Measurements from ENCODE around the gene SLX9. TPM values are rescaled to one million over a fixed set of nuclear protein-coding genes. Genes with fewer than 3 reads are reported as not detected.
"Not testable (repeated sequence)": the region's sequence is repeated elsewhere in the genome, so short reads cannot be mapped to it uniquely, and the experiment has no call there.

SLX9 gene
- total and polyA plus RNA-seq, 8 donors = 10.5 to 21.7 (median 13.6) TPM

DNA sequence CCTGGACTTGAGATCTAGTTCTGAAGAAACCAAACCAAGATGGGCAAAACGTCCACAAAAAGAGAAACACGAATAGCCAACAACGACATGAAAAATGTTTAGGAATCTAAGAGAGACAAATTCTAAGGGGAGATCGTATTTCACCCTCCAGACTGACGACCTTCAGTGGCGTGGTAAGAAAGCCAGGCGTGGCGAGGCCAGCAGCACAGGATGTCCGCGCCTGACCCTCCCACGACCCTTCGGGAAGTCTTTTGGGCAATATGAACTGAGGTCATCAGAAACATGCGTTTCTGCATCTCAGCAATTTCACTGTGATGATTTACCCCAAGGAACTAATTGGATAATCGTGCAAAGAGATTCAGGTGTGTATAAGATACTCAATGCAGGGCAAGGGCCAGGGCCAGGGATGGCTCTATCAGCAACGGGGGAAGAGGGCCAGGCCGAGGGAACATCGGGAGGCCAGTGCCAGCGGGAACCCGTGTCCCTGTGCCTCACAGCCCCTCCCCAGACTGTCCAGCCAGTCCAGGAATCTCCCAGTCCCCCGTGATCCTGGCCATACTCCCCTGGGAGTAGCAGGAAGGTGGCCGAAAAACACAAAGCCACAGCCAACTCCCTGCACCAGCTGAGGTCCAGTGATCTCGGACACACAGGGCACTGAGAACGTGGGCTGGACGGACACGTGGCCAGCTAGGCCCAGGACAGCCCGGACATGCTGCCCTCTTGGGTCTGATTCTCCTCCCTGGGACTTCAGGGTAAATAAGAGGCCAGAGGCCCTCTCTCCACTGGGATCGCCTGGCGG is 81.0 kb downstream of the SLX9 start:
- intact Hi-C loops (cut with DNase I) = no loop called here
- no peaks in the 10 kb centered on the region for H3K4me1 ChIP-seq
- H3K27me3 ChIP-seq = no peaks in the 10 kb centered on the region
- no peak overlapping the region for H3K4me3 ChIP-seq
- no peak overlapping the region for H3K27ac ChIP-seq
- H3K9me3 ChIP-seq = no peaks in the 10 kb centered on the region
- WGBS, 2 donors = 63 to 72% methylated on average over 28 of the region's 28 CpGs
- no peaks in the 10 kb centered on the region for H3K36me3 ChIP-seq
- TF ChIP-seq, protein P1, sequence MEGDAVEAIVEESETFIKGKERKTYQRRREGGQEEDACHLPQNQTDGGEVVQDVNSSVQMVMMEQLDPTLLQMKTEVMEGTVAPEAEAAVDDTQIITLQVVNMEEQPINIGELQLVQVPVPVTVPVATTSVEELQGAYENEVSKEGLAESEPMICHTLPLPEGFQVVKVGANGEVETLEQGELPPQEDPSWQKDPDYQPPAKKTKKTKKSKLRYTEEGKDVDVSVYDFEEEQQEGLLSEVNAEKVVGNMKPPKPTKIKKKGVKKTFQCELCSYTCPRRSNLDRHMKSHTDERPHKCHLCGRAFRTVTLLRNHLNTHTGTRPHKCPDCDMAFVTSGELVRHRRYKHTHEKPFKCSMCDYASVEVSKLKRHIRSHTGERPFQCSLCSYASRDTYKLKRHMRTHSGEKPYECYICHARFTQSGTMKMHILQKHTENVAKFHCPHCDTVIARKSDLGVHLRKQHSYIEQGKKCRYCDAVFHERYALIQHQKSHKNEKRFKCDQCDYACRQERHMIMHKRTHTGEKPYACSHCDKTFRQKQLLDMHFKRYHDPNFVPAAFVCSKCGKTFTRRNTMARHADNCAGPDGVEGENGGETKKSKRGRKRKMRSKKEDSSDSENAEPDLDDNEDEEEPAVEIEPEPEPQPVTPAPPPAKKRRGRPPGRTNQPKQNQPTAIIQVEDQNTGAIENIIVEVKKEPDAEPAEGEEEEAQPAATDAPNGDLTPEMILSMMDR (IDR thresholded peaks at IDR 0.05) = no peak
- DNase-seq = peak in 2 of 6 donors; percentile 10 to 30
- FAIRE-seq = no peak
- no peak for ATAC-seq

DNA sequence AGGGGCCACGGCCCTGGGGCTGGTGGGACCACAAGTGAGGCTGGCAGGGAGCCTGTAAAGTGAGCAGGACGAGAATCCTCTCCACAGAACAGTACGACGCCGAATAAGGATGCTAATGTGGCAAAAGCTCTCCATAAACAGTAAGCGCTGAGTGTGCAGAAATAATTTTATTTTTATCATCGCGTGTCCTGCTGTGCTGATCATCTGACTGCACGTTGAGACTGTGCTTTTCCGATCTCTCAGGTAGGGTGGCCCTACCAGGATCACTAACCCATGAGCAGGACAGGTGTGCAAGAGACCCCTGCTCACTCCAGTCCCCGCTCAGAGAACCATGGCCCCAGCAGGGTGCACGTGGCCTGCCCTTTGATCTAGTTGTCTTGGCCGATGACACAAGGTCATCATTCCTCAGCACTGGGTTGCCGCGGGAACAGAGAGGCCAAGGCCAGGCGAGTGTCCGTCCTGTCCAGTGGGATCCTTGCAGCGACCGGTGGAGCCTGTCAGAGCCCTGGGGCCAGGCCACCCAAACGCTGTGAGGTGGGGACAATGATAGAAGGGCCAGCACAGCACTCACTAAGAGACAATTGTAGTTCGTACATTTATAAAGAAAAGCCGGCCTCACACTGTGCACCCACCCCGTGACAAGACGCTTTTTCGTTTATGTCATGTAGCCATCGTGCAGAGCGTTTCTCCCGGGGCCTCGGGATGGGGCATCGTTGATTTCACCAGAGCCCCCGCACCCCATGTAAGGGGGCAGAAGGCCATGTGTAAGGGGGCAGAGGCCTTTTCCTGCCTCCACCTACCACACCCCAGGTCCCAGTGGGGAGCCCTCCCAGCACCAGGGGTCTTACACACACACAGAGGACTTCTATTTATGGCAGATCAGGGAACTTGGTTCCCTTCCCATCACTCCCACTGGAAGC is 81.9 kb downstream of the SLX9 start:
- no peaks in the 10 kb centered on the region for H3K9me3 ChIP-seq
- H3K4me3 ChIP-seq = no peak overlapping the region
- TF ChIP-seq, protein P1 (IDR thresholded peaks at IDR 0.05) = no peak
- FAIRE-seq (no peak), ATAC-seq (no peak), DNase-seq (peak in 1 of 6 donors; percentile 36)
- H3K4me1 ChIP-seq = no peaks in the 10 kb centered on the region
- no peaks in the 10 kb centered on the region for H3K27me3 ChIP-seq
- H3K27ac ChIP-seq = no peak overlapping the region
- WGBS, 2 donors = 64 to 70% methylated on average over 30 of the region's 31 CpGs
- H3K36me3 ChIP-seq = no peaks in the 10 kb centered on the region
- intact Hi-C loops (cut with DNase I) = no loop called here

DNA sequence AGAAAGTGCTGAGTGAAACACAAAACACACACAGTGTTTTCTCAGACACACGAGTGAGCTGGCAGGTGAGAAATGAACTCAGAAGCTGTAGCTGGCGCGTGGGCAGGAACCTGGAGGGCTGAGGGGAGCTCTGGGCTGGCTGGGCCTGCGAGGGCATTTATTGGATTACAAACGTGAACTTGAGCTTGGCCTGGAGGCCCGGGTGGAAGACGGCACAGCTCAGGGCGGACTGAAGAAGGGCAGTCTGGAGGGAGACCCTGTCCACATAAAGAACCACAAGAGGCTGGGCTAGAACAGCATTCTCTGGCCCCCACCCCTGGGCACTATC is 82.5 kb downstream of the SLX9 start:
- Histone ChIP-seq H3K36me3 (no peaks in the 10 kb centered on the region), H3K27me3 (no peaks in the 10 kb centered on the region), H3K9me3 (no peaks in the 10 kb centered on the region), H3K4me3 (no peak overlapping the region), H3K4me1 (no peaks in the 10 kb centered on the region), H3K27ac (no peak overlapping the region)
- DNase-seq = no peak
- no peak for FAIRE-seq
- ATAC-seq = no peak
- TF ChIP-seq, protein P1 (IDR thresholded peaks at IDR 0.05) = no peak
- intact Hi-C loops (cut with DNase I) = no loop called here
- 58 to 62% methylated on average over 8 of the region's 8 CpGs for WGBS, 2 donors

DNA sequence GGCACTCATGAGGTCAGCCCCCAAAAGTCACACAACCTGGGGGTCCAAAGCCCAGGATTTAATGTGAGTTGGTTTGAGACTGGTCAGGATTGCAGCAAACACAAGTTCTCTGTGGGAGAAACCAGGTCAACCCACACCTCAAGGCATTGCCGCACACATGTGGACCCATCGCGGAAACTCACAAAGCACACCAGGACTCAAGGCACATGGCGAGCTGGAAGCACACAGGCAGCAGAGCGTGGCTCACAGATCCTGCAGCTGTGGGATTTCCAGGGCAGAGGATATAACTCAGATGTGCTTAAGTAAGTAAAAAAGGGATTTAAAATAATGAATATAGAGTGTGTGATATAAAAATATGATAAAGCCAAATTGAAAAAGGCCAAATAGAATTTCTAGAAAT is 82.9 kb downstream of the SLX9 start:
- no peak overlapping the region for H3K27ac ChIP-seq
- no peaks in the 10 kb centered on the region for H3K27me3 ChIP-seq
- TF ChIP-seq, protein P1 (IDR thresholded peaks at IDR 0.05) = no peak
- H3K9me3 ChIP-seq = no peaks in the 10 kb centered on the region
- intact Hi-C loops (cut with DNase I) = no loop called here
- no peaks in the 10 kb centered on the region for H3K4me1 ChIP-seq
- 90 to 95% methylated on average over 5 of the region's 5 CpGs for WGBS, 2 donors
- no peak for DNase-seq
- no peak overlapping the region for H3K4me3 ChIP-seq
- H3K36me3 ChIP-seq = no peaks in the 10 kb centered on the region
- no peak for ATAC-seq
- no peak for FAIRE-seq

DNA sequence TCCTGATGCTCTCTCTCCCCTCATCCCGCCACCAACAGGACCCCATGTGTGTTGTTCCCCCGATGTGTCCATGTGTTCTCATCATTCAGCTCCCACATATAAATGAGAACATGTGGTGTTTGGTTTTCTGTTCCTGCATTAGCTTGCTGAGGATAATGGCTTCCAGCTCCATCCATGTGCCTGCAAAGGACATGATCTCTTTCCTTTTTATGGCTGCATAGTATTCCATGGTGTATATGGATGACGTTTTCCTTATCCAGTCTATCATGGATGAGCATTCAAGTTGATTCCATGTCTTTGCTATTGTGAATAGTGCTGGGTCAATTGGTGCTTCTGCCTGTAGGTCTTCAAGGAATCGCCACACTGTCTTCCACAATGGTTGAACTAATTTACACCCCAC is 84.7 kb downstream of the SLX9 start:
- FAIRE-seq; H3K4me3 ChIP-seq; H3K36me3 ChIP-seq; H3K9me3 ChIP-seq; H3K27ac ChIP-seq; H3K4me1 ChIP-seq; H3K27me3 ChIP-seq; DNase-seq; intact Hi-C loops (cut with DNase I); ATAC-seq: not testable (repeated sequence)
- WGBS, 2 donors = 73 to 82% methylated on average over 4 of the region's 4 CpGs
